HepG2 (cell line): ENCODE measurements around the gene H6PD. TPM values are rescaled to one million over a fixed set of nuclear protein-coding genes. Genes with fewer than 3 reads are reported as not detected.

Experiments
- AKAP8 ChIP-seq: sonication (generic); formaldehyde crosslinking; IDR thresholded peaks from 2 replicates; pipeline ENCODE4 v1.5.1; 2020; ENCODE audit warnings: mild to moderate bottlenecking, missing genetic modification reagents
- ASH2L ChIP-seq: fragments of 300-600, 200-600 bp; sonication (generic); IDR thresholded peaks from 2 replicates; pipeline ENCODE4 v1.7.0; 2017; ENCODE audit warnings: low read depth, mild to moderate bottlenecking, moderate library complexity, mixed read lengths, low read length; ENCODE audit not compliant: insufficient read length
- DRAP1 ChIP-seq: IDR thresholded peaks from 2 replicates; pipeline ENCODE4 v1.6.1; 2016; ENCODE audit warnings: missing genetic modification reagents, missing compliant biosample characterization
- EED ChIP-seq: sonication (generic); formaldehyde crosslinking; IDR thresholded peaks from 2 replicates; pipeline ENCODE4 v1.5.0; 2020; ENCODE audit warnings: mild to moderate bottlenecking, missing genetic modification reagents
- FOXO4 ChIP-seq: sonication (generic); formaldehyde crosslinking; conservative IDR thresholded peaks from 2 replicates; pipeline ENCODE4 v1.8.1; 2023; ENCODE audit warnings: missing genetic modification reagents
- GFI1 ChIP-seq: sonication (generic); formaldehyde crosslinking; IDR thresholded peaks from 2 replicates; pipeline ENCODE4 v1.5.0; 2020; ENCODE audit warnings: missing genetic modification reagents, mild to moderate bottlenecking, borderline replicate concordance
- MIXL1 ChIP-seq: IDR thresholded peaks from 2 replicates; pipeline ENCODE4 v1.6.1; 2016
- REST ChIP-seq, 2 experiments: IDR thresholded peaks; 2 replicates each; pipeline ENCODE4 v1.6.1; 2011 to 2012; ENCODE audit warnings: low read length in 2 of 2, borderline replicate concordance in 1 of 2, low read depth in 1 of 2, mild to moderate bottlenecking in 1 of 2, moderate library complexity in 1 of 2
- WIZ ChIP-seq: sonication (generic); formaldehyde crosslinking; IDR thresholded peaks from 2 replicates; pipeline ENCODE4 v1.5.1; 2020; ENCODE audit warnings: mild to moderate bottlenecking, missing genetic modification reagents
- ZBTB21 ChIP-seq: sonication (generic); formaldehyde crosslinking; IDR thresholded peaks from 2 replicates; pipeline ENCODE4 v1.4.0; 2020; ENCODE audit warnings: missing genetic modification reagents
- ZBTB7B ChIP-seq: sonication (generic); formaldehyde crosslinking; IDR thresholded peaks from 2 replicates; pipeline ENCODE4 v1.4.0; 2020; ENCODE audit warnings: missing genetic modification reagents
- ZMAT3 ChIP-seq: sonication (generic); formaldehyde crosslinking; conservative IDR thresholded peaks from 2 replicates; pipeline ENCODE4 v1.7.0; 2021; ENCODE audit warnings: missing genetic modification reagents
- ZNF251 ChIP-seq: sonication (generic); formaldehyde crosslinking; IDR thresholded peaks from 2 replicates; pipeline ENCODE4 v1.9.0; 2021; ENCODE audit warnings: mild to moderate bottlenecking, missing genetic modification reagents
- ZNF446 ChIP-seq: sonication (generic); formaldehyde crosslinking; IDR thresholded peaks from 2 replicates; pipeline ENCODE4 v1.5.0; 2020; ENCODE audit warnings: mild to moderate bottlenecking, missing genetic modification reagents
- ZNF503 ChIP-seq: sonication (generic); formaldehyde crosslinking; IDR thresholded peaks from 2 replicates; pipeline ENCODE4 v1.4.0; 2020; ENCODE audit warnings: missing genetic modification reagents
- ZNF556 ChIP-seq: sonication (generic); formaldehyde crosslinking; IDR thresholded peaks from 2 replicates; pipeline ENCODE4 v1.4.0; 2020; ENCODE audit warnings: mild to moderate bottlenecking, missing genetic modification reagents, borderline replicate concordance
- ZNF710 ChIP-seq: sonication (generic); formaldehyde crosslinking; IDR thresholded peaks from 2 replicates; pipeline ENCODE4 v1.5.0; 2020; ENCODE audit warnings: mild to moderate bottlenecking, missing genetic modification reagents, borderline replicate concordance
- ZNF713 ChIP-seq: sonication (generic); formaldehyde crosslinking; IDR thresholded peaks from 2 replicates; pipeline ENCODE4 v1.4.0; 2020; ENCODE audit warnings: mild to moderate bottlenecking, missing genetic modification reagents
- ZNF788 ChIP-seq: sonication (generic); formaldehyde crosslinking; IDR thresholded peaks from 2 replicates; pipeline ENCODE4 v1.5.0; 2020; ENCODE audit warnings: mild to moderate bottlenecking, missing genetic modification reagents, borderline replicate concordance
- ZNF816 ChIP-seq: sonication (generic); formaldehyde crosslinking; IDR thresholded peaks from 2 replicates; pipeline ENCODE4 v1.8.0; 2022; ENCODE audit warnings: missing genetic modification reagents, mild to moderate bottlenecking, borderline replicate concordance
- ZNF850 ChIP-seq: sonication (generic); formaldehyde crosslinking; conservative IDR thresholded peaks from 2 replicates; pipeline ENCODE4 v1.9.0; 2021; ENCODE audit warnings: mild to moderate bottlenecking, missing genetic modification reagents
- polyA plus RNA-seq, 8 experiments: library from polyadenylated mRNA; depleted of rRNA in 3 of 8; stranded (reverse) in 7 of 8; unstranded in 1 of 8; fragments of >200 nt; fragmentation: Illumina TruSeq in 4 of 8; extraction: Trizol in 4 of 8; gene quantifications; 2 replicates each; pipeline versions ENCODE4 v1.2.1 to v1.2.3, GENCODE V29; 2011 to 2016; ENCODE audit warnings: low read depth in 4 of 8, missing spikeins in 1 of 8, mixed read lengths in 1 of 8; ENCODE audit not compliant: insufficient read depth in 1 of 8
- total RNA-seq, 5 experiments: library from RNA; depleted of rRNA; stranded (reverse); fragments of >200 nt; fragmentation: Illumina TruSeq; extraction: Trizol; gene quantifications; 2 replicates each; pipeline ENCODE4 v1.2.3, GENCODE V29; 2016; ENCODE audit warnings: low read depth in 1 of 5

H6PD gene
- total and polyA plus RNA-seq, 2 of the 13 experiments (the other 11 are each of a cell fraction or from before 2014, with no cell fraction given): 9.3 to 14.1 TPM

GRCh38 chr1:9281071-9281827 lies 46.7 kb downstream of the H6PD start (continued):
- TF ChIP-seq REST (IDR thresholded peaks at IDR 0.05; ENCODE audit: borderline replicate concordance in 1 of 2, low read depth in 1 of 2, low read length in 2 of 2) (no peak), GFI1 (CRISPR knock-in tag) (no peak), AKAP8 (CRISPR knock-in tag) (no peak), ZNF788 (CRISPR knock-in tag) (no peak), ZNF850 (CRISPR knock-in tag) (no peak), MIXL1 (CRISPR knock-in tag) (no peak), DRAP1 (CRISPR knock-in tag) (no peak), ZNF251 (CRISPR knock-in tag) (no peak), ZNF816 (CRISPR knock-in tag) (no peak), ZNF713 (CRISPR knock-in tag) (no peak), ZMAT3 (CRISPR knock-in tag) (no peak), ZBTB21 (CRISPR knock-in tag) (no peak), ZNF710 (CRISPR knock-in tag) (no peak), ZNF556 (CRISPR knock-in tag) (no peak), EED (CRISPR knock-in tag) (no peak), WIZ (CRISPR knock-in tag) (no peak), ZNF503 (CRISPR knock-in tag) (no peak), ZBTB7B (no peak), FOXO4 (0 out of 2 replicates have a peak, but pooled peaks have one; percentile 36), ASH2L (no peak), ZNF446 (CRISPR knock-in tag) (no peak)
